Measurements from ENCODE around the gene NBPF1.
"Not testable (repeated sequence)": the region's sequence is repeated elsewhere in the genome, so short reads cannot be mapped to it uniquely, and the experiment has no call there.

DNA sequence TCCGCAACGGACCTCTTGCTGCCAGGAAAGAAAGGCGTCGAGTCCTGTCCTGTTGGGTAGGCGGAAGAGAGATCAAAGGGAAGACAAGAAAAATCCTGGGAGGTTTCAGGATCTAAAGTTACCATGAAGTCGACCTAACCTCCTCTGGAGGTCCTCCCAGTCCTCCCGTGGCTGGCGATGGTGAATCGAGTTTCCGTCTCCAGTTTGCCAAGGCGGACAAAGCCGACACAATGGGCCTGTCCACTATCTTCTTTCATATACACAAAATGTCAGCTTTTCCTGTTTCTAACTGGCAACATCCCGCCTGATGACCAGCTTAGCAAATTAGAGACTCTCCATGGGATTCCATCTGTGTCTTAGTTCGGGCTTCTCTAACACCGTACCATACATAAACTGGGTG lies 76.6 kb downstream of the NBPF1 start:
- TF ChIP-seq, protein P1, sequence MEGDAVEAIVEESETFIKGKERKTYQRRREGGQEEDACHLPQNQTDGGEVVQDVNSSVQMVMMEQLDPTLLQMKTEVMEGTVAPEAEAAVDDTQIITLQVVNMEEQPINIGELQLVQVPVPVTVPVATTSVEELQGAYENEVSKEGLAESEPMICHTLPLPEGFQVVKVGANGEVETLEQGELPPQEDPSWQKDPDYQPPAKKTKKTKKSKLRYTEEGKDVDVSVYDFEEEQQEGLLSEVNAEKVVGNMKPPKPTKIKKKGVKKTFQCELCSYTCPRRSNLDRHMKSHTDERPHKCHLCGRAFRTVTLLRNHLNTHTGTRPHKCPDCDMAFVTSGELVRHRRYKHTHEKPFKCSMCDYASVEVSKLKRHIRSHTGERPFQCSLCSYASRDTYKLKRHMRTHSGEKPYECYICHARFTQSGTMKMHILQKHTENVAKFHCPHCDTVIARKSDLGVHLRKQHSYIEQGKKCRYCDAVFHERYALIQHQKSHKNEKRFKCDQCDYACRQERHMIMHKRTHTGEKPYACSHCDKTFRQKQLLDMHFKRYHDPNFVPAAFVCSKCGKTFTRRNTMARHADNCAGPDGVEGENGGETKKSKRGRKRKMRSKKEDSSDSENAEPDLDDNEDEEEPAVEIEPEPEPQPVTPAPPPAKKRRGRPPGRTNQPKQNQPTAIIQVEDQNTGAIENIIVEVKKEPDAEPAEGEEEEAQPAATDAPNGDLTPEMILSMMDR (IDR thresholded peaks at IDR 0.05): not testable (repeated sequence)
- not testable (repeated sequence) for TF ChIP-seq POLR2A (IDR thresholded peaks at IDR 0.05)
